ENCODE measurements around the gene SLC25A14. TPM values are rescaled to one million over a fixed set of nuclear protein-coding genes. Genes with fewer than 3 reads are reported as not detected.
"Not testable (repeated sequence)": the region's sequence is repeated elsewhere in the genome, so short reads cannot be mapped to it uniquely, and the experiment has no call there.

Gene SLC25A14
- total RNA-seq, 8 experiments from 2014 or later = 12.9 to 28.7 (median 19.6) TPM

- no peak overlapping the region for H3K4me3 ChIP-seq
- in situ Hi-C loops (cut with MboI; ENCODE audit: low pct_unique_long_range_greater_than_20kb in 2 of 9, low sequenced_read_pairs in 9 of 9, unreplicated experiment in 9 of 9) = no loop called here
- no peaks in the 10 kb centered on the region for H3K4me1 ChIP-seq (replicated peaks in 1 of 2)
- ATAC-seq (replicated peaks in 6 of 8) = peak; percentile 53 to 84 (median 68)
- no peak overlapping the region for H3K27ac ChIP-seq
- WGBS, 10 experiments = 0 to 57% (median 0%) methylated on average over 1 to 9 of the region's 10 CpGs; no CpG with 5 or more reads in 3 of the 10 experiments
These were observed 9.0 kb upstream of the SLC25A14 start for GRCh38 chrX:130330706-130331105.

- 38% methylated on average over 4 of the region's 4 CpGs; no CpG with 5 or more reads in 9 of the 10 experiments for WGBS, 10 experiments
- no peak for ATAC-seq (replicated peaks in 6 of 8)
- Histone ChIP-seq H3K4me3 (no peak overlapping the region), H3K27ac (no peak overlapping the region), H3K4me1 (replicated peaks in 1 of 2) (no peaks in the 10 kb centered on the region)
- in situ Hi-C loops (cut with MboI; ENCODE audit: low pct_unique_long_range_greater_than_20kb in 2 of 9, low sequenced_read_pairs in 9 of 9, unreplicated experiment in 9 of 9) = no loop called here
These were observed 3.2 kb upstream of the SLC25A14 start for GRCh38 chrX:130336531-130336930.

- H3K4me1 ChIP-seq (replicated peaks in 1 of 2); in situ Hi-C loops (cut with MboI; ENCODE audit: low pct_unique_long_range_greater_than_20kb in 2 of 9, low sequenced_read_pairs in 9 of 9, unreplicated experiment in 9 of 9); H3K27ac ChIP-seq; ATAC-seq (replicated peaks in 6 of 8): not testable (repeated sequence)
- peak overlapping the region in 3 of 5 donors; percentile 58 to 88 (median 76) for H3K4me3 ChIP-seq
- 42 to 83% (median 67%) methylated on average over 1 to 6 of the region's 8 CpGs; no CpG with 5 or more reads in 7 of the 10 experiments for WGBS, 10 experiments
These were observed 850 bp upstream of the SLC25A14 start for GRCh38 chrX:130338869-130339268.

- Histone ChIP-seq H3K4me1 (replicated peaks in 1 of 2) (no peaks in the 10 kb centered on the region), H3K27ac (peak overlapping the region; percentile 13 to 20), H3K4me3 (peak overlapping the region; percentile 45 to 88 (median 76))
- peak in 3 of 8 experiments; percentile 26 to 35 (median 32) for ATAC-seq (replicated peaks in 6 of 8)
- 0 to 24% (median 0%) methylated on average over 1 to 7 of the region's 9 CpGs; no CpG with 5 or more reads in 5 of the 10 experiments for WGBS, 10 experiments
- in situ Hi-C loops (cut with MboI; ENCODE audit: low pct_unique_long_range_greater_than_20kb in 2 of 9, low sequenced_read_pairs in 9 of 9, unreplicated experiment in 9 of 9) = no loop called here
These were observed 552 bp downstream of the SLC25A14 start for GRCh38 chrX:130340271-130340670.

- ATAC-seq (replicated peaks in 6 of 8) = no peak
- H3K27ac ChIP-seq = no peak overlapping the region
- 20 to 100% (median 57%) methylated on average over 1 of the region's 1 CpG; no CpG with 5 or more reads in 7 of the 10 experiments for WGBS, 10 experiments
These were observed 3.7 kb downstream of the SLC25A14 start for GRCh38 chrX:130343411-130343810.

GRCh38 chrX:130347321-130347720 lies 7.6 kb downstream of the SLC25A14 start:
- in situ Hi-C loops (cut with MboI; ENCODE audit: low pct_unique_long_range_greater_than_20kb in 2 of 9, low sequenced_read_pairs in 9 of 9, unreplicated experiment in 9 of 9) = no loop called here
- no peak for ATAC-seq (replicated peaks in 6 of 8)
- Histone ChIP-seq H3K4me3 (no peak overlapping the region), H3K27ac (no peak overlapping the region), H3K4me1 (replicated peaks in 1 of 2) (no peaks in the 10 kb centered on the region)
- WGBS, 10 experiments = 38 to 100% (median 38%) methylated on average over 1 of the region's 1 CpG; no CpG with 5 or more reads in 7 of the 10 experiments

More at GRCh38 chrX:130343411-130343810, 3.7 kb downstream of the SLC25A14 start:
- Histone ChIP-seq H3K4me1 (replicated peaks in 1 of 2) (no peaks in the 10 kb centered on the region), H3K4me3 (no peak overlapping the region)
- in situ Hi-C loops (cut with MboI; ENCODE audit: low pct_unique_long_range_greater_than_20kb in 2 of 9, low sequenced_read_pairs in 9 of 9, unreplicated experiment in 9 of 9) = no loop called here

GRCh38 chrX:130351567-130351966 lies 11.8 kb downstream of the SLC25A14 start:
- ATAC-seq (replicated peaks in 6 of 8) = no peak
- Histone ChIP-seq H3K4me3 (no peak overlapping the region), H3K27ac (no peak overlapping the region), H3K4me1 (replicated peaks in 1 of 2) (no peaks in the 10 kb centered on the region)
- WGBS, 10 experiments = 57 to 100% (median 88%) methylated on average over 1 to 3 of the region's 3 CpGs; no CpG with 5 or more reads in 2 of the 10 experiments
- in situ Hi-C loops (cut with MboI; ENCODE audit: low pct_unique_long_range_greater_than_20kb in 2 of 9, low sequenced_read_pairs in 9 of 9, unreplicated experiment in 9 of 9) = no loop called here

- WGBS, 10 experiments = 71% methylated on average over 1 of the region's 1 CpG; no CpG with 5 or more reads in 9 of the 10 experiments
- H3K27ac ChIP-seq; H3K4me1 ChIP-seq (replicated peaks in 1 of 2); ATAC-seq (replicated peaks in 6 of 8); in situ Hi-C loops (cut with MboI; ENCODE audit: low pct_unique_long_range_greater_than_20kb in 2 of 9, low sequenced_read_pairs in 9 of 9, unreplicated experiment in 9 of 9); H3K4me3 ChIP-seq: not testable (repeated sequence)
These were observed 12.3 kb downstream of the SLC25A14 start for GRCh38 chrX:130352050-130352449.

GRCh38 chrX:130376077-130376476 lies 36.4 kb downstream of the SLC25A14 start:
- H3K4me3 ChIP-seq = no peak overlapping the region
- no peaks in the 10 kb centered on the region for H3K4me1 ChIP-seq (replicated peaks in 1 of 2)
- in situ Hi-C loops (cut with MboI; ENCODE audit: low pct_unique_long_range_greater_than_20kb in 2 of 9, low sequenced_read_pairs in 9 of 9, unreplicated experiment in 9 of 9) = loop anchor here in 4 of 9 experiments (25.0 kb wide), 1 partner anchor 536 kb away; the partner anchor contains the start of gene ENOX2 (in 4 of the 4)
- ATAC-seq (replicated peaks in 6 of 8) = no peak
- no peak overlapping the region for H3K27ac ChIP-seq

- WGBS, 10 experiments = 8 to 83% (median 80%) methylated on average over 1 to 4 of the region's 5 CpGs; no CpG with 5 or more reads in 5 of the 10 experiments
- Histone ChIP-seq H3K27ac (no peak overlapping the region), H3K4me3 (no peak overlapping the region), H3K4me1 (replicated peaks in 1 of 2) (no peaks in the 10 kb centered on the region)
- no peak for ATAC-seq (replicated peaks in 6 of 8)
- in situ Hi-C loops (cut with MboI; ENCODE audit: low pct_unique_long_range_greater_than_20kb in 2 of 9, low sequenced_read_pairs in 9 of 9, unreplicated experiment in 9 of 9) = loop anchor here in 4 of 9 experiments (25.0 kb wide), 1 partner anchor 534 kb away; the partner anchor contains the start of gene ENOX2 (in 4 of the 4)
These were observed 38.4 kb downstream of the SLC25A14 start for GRCh38 chrX:130378024-130378669.

- H3K27ac ChIP-seq = no peak within 1 kb of the TSS
- no peak within 1 kb of the TSS for H3K4me3 ChIP-seq
- WGBS, 10 experiments = 0 to 40% (median 36%) methylated on average over 1 to 3 of the region's 4 CpGs; no CpG with 5 or more reads in 7 of the 10 experiments
- ATAC-seq (replicated peaks in 6 of 8) = no peak
- H3K4me1 ChIP-seq (replicated peaks in 1 of 2) = no peaks in the 10 kb centered on the region
- in situ Hi-C loops (cut with MboI; ENCODE audit: low pct_unique_long_range_greater_than_20kb in 2 of 9, low sequenced_read_pairs in 9 of 9, unreplicated experiment in 9 of 9) = loop anchor here in 4 of 9 experiments (25.0 kb wide), 1 partner anchor 527 kb away; the partner anchor contains the start of gene ENOX2 (in 4 of the 4)
These were observed 45.8 kb downstream of the SLC25A14 start, which contains the start of gene GPR119 for GRCh38 chrX:130385520-130385919. Gene GPR119, minus strand, starts transcription at chrX:130385674. Its CDS starts 227 bp downstream, at chrX:130385447.

- H3K27ac ChIP-seq = no peak overlapping the region
- in situ Hi-C loops (cut with MboI; ENCODE audit: low pct_unique_long_range_greater_than_20kb in 2 of 9, low sequenced_read_pairs in 9 of 9, unreplicated experiment in 9 of 9) = loop anchor here in 4 of 9 experiments (25.0 kb wide), 1 partner anchor 526 kb away; the partner anchor contains the start of gene ENOX2 (in 4 of the 4)
- H3K4me1 ChIP-seq (replicated peaks in 1 of 2) = no peaks in the 10 kb centered on the region
- no peak overlapping the region for H3K4me3 ChIP-seq
- WGBS, 10 experiments = 33 to 100% (median 55%) methylated on average over 1 to 5 of the region's 5 CpGs; no CpG with 5 or more reads in 6 of the 10 experiments
- no peak for ATAC-seq (replicated peaks in 6 of 8)
These were observed 46.7 kb downstream of the SLC25A14 start for GRCh38 chrX:130386408-130386808.

GRCh38 chrX:130393451-130394074 lies 53.8 kb downstream of the SLC25A14 start:
- H3K4me1 ChIP-seq (replicated peaks in 1 of 2) = no peaks in the 10 kb centered on the region
- 0 to 60% (median 17%) methylated on average over 1 to 3 of the region's 5 CpGs; no CpG with 5 or more reads in 5 of the 10 experiments for WGBS, 10 experiments
- peak in 7 of 8 experiments; percentile 48 to 84 (median 62) for ATAC-seq (replicated peaks in 6 of 8)
- H3K4me3 ChIP-seq = no peak overlapping the region
- in situ Hi-C loops (cut with MboI; ENCODE audit: low pct_unique_long_range_greater_than_20kb in 2 of 9, low sequenced_read_pairs in 9 of 9, unreplicated experiment in 9 of 9) = loop anchor here in 5 of 9 experiments (10.0 to 25.0 kb wide), 2 partner anchors 519 to 521 kb away; partner anchors contain the start of gene ENOX2 (in 4 of the 5)
- no peak overlapping the region for H3K27ac ChIP-seq

Measured in motor neuron (in vitro differentiated cells).